ENCODE results near the gene NHLRC1. TPM values are rescaled to one million over a fixed set of nuclear protein-coding genes. Genes with fewer than 3 reads are reported as not detected.

The NHLRC1 gene
- polyA plus RNA-seq, 3 donors = 0.75 to 3.1 (median 1.4) TPM

- Histone ChIP-seq H3K9ac (ENCODE audit: insufficient read depth, low read length, poor library complexity, severe bottlenecking) (no peak overlapping the region), H4K20me1 (ENCODE audit: insufficient read depth, low read length) (peaks cover 4% of the 10 kb centered on the region), H3K79me2 (ENCODE audit: insufficient read depth, low read length) (no peaks in the 10 kb centered on the region), H3K4me2 (replicated peaks; ENCODE audit: extremely low read depth, low read length, poor library complexity, severe bottlenecking) (no peak overlapping the region), H3K36me3 (replicated peaks in 1 of 2; ENCODE audit: control insufficient read depth in 1 of 2, insufficient read depth in 2 of 2, low read length in 2 of 2) (peaks cover 74 to 91% of the 10 kb centered on the region in 2 donors), H2AFZ (ENCODE audit: insufficient read depth, low read depth, low read length, poor library complexity, severe bottlenecking) (no peak overlapping the region), H3K27ac (ENCODE audit: low read depth in 1 of 2, low read length in 2 of 2) (no peak overlapping the region), H3K4me3 (replicated peaks in 1 of 3; ENCODE audit: low read depth in 2 of 3, low read length in 3 of 3) (no peak overlapping the region), H3K4me1 (ENCODE audit: control insufficient read depth in 1 of 2, insufficient read depth in 2 of 2, low read length in 2 of 2) (no peaks in the 10 kb centered on the region), H3K9me3 (replicated peaks in 1 of 2; ENCODE audit: control insufficient read depth in 1 of 2, insufficient read depth in 1 of 2, low read length in 2 of 2) (no peaks in the 10 kb centered on the region), H3K27me3 (ENCODE audit: control insufficient read depth in 2 of 2, insufficient read depth in 2 of 2, low read length in 2 of 2) (no peaks in the 10 kb centered on the region)
- Mint-ChIP-seq H3K27ac (peak overlapping the region in 1 of 7 donors; percentile 28), H3K27me3 (ENCODE audit: low read depth in 3 of 3) (no peaks in the 10 kb centered on the region), H3K36me3 (peaks cover 67 to 90% of the 10 kb centered on the region in 2 donors), H3K4me3 (no peak overlapping the region), H3K4me1 (no peaks in the 10 kb centered on the region), H3K9me3 (no peaks in the 10 kb centered on the region)
- 95% methylated on average over 7 of the region's 13 CpGs for WGBS (ENCODE audit: insufficient coverage)
- intact Hi-C loops (cut with micrococcal nuclease) = no loop called here
- TF ChIP-seq CTCF (IDR thresholded peaks at IDR 0.05) = no peak
- no peak for DNase-seq
Measured at GRCh38 chr6:18141805-18142590, 19.5 kb upstream of the NHLRC1 start.

- Mint-ChIP-seq H3K27me3 (ENCODE audit: low read depth in 3 of 3) (no peaks in the 10 kb centered on the region), H3K4me3 (no peak overlapping the region), H3K9me3 (no peaks in the 10 kb centered on the region), H3K36me3 (peaks cover 70 to 92% of the 10 kb centered on the region in 2 donors), H3K27ac (peak overlapping the region in 2 of 7 donors; percentile 36 to 58), H3K4me1 (no peaks in the 10 kb centered on the region)
- Histone ChIP-seq H3K9me3 (replicated peaks in 1 of 2; ENCODE audit: control insufficient read depth in 1 of 2, insufficient read depth in 1 of 2, low read length in 2 of 2) (no peaks in the 10 kb centered on the region), H3K36me3 (replicated peaks in 1 of 2; ENCODE audit: control insufficient read depth in 1 of 2, insufficient read depth in 2 of 2, low read length in 2 of 2) (peaks cover 73 to 92% of the 10 kb centered on the region in 2 donors), H3K79me2 (ENCODE audit: insufficient read depth, low read length) (no peaks in the 10 kb centered on the region), H4K20me1 (ENCODE audit: insufficient read depth, low read length) (peaks cover 2% of the 10 kb centered on the region), H3K27ac (ENCODE audit: low read depth in 1 of 2, low read length in 2 of 2) (no peak overlapping the region), H3K9ac (ENCODE audit: insufficient read depth, low read length, poor library complexity, severe bottlenecking) (no peak overlapping the region), H3K27me3 (ENCODE audit: control insufficient read depth in 2 of 2, insufficient read depth in 2 of 2, low read length in 2 of 2) (no peaks in the 10 kb centered on the region), H2AFZ (ENCODE audit: insufficient read depth, low read depth, low read length, poor library complexity, severe bottlenecking) (no peak overlapping the region), H3K4me3 (replicated peaks in 1 of 3; ENCODE audit: low read depth in 2 of 3, low read length in 3 of 3) (no peak overlapping the region), H3K4me1 (ENCODE audit: control insufficient read depth in 1 of 2, insufficient read depth in 2 of 2, low read length in 2 of 2) (no peaks in the 10 kb centered on the region), H3K4me2 (replicated peaks; ENCODE audit: extremely low read depth, low read length, poor library complexity, severe bottlenecking) (no peak overlapping the region)
- TF ChIP-seq CTCF (IDR thresholded peaks at IDR 0.05) = no peak
- intact Hi-C loops (cut with micrococcal nuclease) = no loop called here
- no peak for DNase-seq
- 97% methylated on average over 4 of the region's 6 CpGs for WGBS (ENCODE audit: insufficient coverage)
Measured at GRCh38 chr6:18139935-18140621, 17.6 kb upstream of the NHLRC1 start.
